Hindlimb muscle (tissue), 1 donor: ENCODE data around the gene STK39. TPM values are rescaled to one million over a fixed set of nuclear protein-coding genes. Genes with fewer than 3 reads are reported as not detected.

Experiments used
- DNase-seq: peaks from one replicate; pipeline ENCODE4 v3.0.0-alpha.2; 2013
- polyA plus RNA-seq: library from polyadenylated mRNA; unstranded; fragments of 120-200 nt; gene quantifications from one replicate; pipeline ENCODE4 v1.2.1, GENCODE V29; 2013; ENCODE audit not compliant: insufficient read length

Gene STK39
- polyA plus RNA-seq, 1 donor, result 15.8 TPM

- no peak for DNase-seq
These were observed 301.6 kb downstream of the STK39 start for GRCh38 chr2:167945660-167946368.

- DNase-seq, result no peak
These were observed 302.4 kb downstream of the STK39 start for GRCh38 chr2:167944825-167945659.

DNA sequence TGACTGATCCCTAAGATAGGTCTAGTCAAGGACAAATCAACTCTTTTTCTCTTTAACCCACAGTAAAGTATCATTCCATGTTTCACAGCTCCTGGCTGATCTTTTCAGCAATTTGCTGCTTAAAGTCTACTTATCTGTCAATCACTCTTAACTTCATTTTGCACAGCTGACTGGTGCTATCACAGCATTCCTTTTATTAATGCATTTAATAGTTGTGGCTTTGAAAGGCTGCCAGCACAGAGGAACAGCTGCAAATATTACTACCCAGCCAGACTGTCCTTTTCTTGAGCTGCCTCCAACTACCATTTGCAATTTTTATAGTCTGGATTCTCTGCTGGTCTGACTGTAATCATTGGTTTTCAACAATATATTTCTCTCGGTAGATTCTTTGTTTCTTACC lies 303.5 kb downstream of the STK39 start:
- DNase-seq, result peak; percentile 23

- no peak for DNase-seq
These were observed 304.0 kb downstream of the STK39 start for GRCh38 chr2:167943368-167943767.

DNA sequence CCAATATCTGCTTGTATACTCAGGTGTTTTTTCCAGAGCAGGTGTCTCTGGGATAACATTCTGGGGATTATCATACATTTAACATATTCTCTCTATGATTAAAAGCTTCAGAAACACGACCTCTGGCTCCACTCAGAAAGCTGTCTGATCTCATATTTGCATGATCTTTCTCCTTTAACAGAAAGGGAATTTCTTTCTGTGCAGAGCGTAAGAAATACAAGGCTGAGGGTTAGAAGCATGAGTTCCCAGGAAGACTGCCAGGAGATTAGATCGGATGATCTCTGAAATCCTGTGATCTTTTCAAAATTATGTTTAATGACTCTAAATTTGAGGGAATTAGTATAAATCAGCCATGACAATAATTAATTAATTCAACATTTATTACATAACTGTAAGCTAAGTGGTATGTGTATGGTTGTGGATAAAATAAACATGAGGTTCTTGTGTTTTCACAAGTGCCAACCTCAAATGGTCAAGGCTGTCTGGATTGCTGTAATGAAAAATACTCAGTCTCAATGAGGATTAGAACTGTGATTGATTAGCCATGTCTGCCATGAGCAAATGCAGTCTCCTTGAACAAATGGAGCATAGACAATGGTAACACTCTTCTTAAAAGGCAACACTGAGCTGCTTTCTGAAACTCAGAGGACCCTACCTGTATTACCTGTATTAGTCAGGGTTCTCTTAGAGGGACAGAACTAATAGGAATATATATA lies 304.9 kb downstream of the STK39 start:
- DNase-seq, result no peak

DNA sequence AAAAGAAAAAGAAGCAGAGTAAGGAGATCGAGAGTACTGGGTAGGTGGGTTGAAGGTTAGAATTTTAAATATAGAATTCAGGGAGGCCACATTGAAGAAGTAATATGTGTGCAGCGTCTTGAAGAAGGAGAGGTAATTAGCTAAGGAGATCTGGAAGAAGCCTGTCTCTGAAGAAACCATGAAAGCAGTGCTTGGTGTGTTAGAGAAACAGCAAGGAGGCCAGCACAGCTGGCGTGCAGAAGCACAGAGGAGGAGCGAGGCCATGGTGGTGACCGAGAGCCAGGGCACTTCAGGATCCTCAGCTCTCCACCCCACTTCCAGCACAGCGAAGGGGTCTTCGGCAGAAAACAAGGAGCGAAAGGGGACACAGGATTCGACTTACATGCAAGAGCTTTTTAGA lies 305.8 kb downstream of the STK39 start:
- DNase-seq, result no peak

DNA sequence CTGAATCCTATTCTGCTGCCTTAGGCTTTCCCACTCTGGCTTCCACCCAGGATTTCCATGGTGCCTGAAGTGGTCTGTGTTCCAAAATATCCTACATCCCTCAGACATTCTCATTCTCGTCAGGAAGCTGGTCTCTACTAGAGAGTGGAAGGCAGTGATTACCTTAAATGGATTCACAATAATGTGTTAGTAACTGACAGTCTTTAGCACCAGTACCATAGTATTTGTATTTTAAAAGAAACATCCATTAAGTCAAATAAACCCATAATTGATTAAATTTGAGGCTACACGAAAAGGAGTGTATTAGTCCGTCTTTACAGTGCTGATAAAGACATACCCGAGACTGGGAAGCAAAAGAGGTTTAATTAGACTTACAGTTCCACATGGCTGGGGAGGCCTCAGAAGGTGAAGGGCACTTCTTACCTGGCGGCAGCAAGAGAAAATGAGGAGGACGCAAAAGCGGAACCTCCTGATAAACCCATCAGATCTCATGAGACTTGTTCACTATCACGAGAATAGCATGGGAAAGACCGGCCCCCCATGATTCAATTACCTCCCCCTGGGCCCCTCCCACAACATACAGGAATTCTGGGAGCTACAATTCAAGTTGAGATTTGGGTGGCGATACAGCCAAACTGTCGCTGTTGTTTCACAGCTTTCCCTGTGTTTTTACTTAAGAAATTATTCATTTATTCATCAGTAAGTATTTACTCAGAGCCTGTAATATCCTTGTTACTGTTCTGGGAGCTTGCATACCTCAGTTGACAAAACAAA lies 306.5 kb downstream of the STK39 start:
- peak; percentile 8 for DNase-seq

- peak; percentile 11 for DNase-seq
These were observed 307.1 kb downstream of the STK39 start for GRCh38 chr2:167940346-167940725.

DNA sequence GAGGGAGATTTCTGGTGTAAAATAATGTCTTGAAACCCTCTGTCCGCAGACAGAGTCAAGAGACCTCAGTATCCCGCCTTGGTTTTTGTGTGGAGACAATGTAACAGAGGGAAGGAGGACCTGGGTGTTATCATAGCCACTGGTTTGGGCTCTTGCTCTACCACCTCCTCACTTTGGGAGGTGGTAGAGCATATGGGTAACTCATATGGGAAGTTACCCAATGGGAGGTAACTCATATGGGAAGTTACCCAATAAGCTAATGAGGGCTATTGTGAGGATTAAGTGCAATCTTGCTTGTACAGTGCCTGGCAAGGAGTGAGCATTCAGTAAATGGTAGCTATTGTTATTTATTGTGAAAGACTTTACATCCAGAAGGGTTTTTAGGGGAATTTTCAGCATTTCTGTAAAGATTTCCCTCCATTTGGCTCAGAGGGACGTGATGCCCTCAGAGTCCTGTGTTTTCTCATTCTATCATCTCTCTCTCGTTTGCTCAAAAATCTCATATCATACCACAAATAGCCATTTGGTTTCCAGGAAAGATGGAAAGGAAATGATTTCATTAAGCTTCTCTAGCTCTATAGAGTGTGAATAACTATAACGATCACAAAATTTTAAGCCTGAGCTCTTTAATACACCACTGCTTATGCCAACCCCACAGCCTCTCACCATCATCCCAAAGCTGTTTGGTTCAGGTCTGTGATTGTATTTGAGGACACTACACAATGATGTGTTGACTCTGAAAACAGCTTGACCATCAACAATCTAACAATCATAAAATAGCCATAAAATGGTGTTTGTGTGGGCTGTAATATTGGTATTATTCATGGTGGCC lies 307.7 kb downstream of the STK39 start:
- no peak for DNase-seq

DNA sequence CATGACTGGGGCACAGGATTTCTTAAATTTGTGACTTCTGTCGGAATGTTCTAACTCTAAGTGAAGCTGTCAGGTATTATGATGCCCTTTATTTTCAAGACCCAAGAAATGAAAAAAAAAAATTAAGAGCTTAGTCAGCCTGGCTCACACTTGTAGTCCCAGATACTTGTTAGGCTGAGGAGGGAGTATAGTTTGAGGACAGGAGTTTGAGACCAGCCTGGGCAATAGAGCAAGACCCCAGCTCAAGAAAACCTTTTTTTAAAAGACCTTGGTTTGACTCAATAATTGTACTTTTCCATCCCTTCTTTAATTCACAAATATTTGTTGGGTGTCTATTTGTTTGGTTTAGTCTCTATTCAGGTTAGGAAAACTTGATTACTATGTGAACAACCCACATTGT lies 310.0 kb downstream of the STK39 start:
- no peak for DNase-seq

- no peak for DNase-seq
These were observed 311.6 kb downstream of the STK39 start for GRCh38 chr2:167935803-167936110.

DNA sequence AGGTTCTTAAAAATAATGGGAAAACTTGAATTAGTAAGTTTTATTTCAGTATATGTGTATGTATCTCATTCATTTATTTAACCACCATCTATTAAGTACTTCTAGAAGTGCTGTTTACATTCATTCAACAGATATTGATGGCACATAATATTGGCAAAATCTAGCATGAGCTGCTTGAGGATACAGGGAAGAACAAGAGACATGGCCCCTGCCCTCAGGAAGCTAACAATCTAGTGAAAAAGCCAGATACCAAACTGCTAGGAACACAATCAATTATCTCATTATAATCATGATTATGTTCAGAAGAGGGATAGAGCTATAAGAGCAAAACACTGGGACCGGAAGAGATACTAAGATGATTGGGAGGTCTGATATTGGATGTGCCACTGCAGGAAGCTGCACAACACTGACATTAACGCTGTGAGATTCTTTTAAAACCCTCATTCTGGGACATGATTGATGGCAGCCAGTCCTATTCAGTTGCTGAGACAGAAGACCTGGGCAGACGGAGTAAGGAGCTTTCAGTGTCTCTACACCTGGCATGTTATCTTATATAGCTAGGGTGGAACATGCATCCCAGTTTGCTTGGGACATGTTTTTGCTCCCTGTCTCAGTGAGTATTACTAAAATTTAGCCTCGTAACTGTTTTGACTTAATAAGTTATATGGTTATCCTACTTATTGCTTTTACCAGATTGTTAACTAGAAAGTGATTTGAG lies 314.1 kb downstream of the STK39 start:
- DNase-seq, result no peak

GRCh38 chr2:167932123-167932693 lies 315.2 kb downstream of the STK39 start:
- no peak for DNase-seq

DNA sequence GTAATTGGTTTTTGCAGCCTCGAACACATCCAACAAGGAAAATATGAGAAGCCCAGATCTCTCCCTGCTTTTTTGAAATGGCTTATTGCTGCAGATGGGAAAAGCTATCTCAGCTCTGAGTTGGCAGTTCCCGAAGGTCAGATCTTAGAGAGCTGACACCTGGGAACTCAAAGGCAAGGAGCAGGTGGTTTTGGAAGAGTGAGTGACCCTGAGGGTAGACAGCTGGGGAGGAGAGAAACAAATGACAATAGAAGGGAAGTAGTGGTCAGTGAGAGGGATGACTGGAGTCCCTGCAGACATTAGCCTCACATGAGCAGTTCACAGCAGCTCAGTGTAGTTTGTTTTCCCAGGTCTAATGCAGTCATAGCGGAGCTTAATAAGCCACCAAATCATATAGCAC lies 317.9 kb downstream of the STK39 start:
- DNase-seq, result no peak

- DNase-seq, result no peak
These were observed 319.0 kb downstream of the STK39 start for GRCh38 chr2:167928434-167928833.

DNA sequence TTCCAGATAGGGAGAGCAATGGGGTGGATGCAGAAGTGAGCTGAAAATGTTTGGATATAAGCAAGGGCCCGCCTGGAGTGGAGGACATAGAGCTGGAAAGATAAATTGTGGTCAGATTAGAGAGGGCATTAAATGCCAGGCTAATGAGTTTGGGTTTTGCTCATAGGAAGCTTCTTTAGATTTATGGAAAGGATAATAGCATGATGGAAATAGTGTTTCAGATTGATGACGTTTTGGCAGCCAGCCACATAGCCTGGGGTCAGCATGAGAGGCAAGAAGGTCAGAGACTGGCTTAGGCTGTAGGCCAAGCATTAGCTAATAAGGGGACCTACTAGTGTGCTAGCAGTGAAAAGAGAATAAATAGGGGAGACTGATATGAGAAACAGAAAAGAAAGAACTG lies 321.6 kb downstream of the STK39 start:
- DNase-seq, result no peak

- no peak for DNase-seq
These were observed 322.8 kb downstream of the STK39 start for GRCh38 chr2:167924556-167924955.

GRCh38 chr2:167916756-167917155 lies 330.6 kb downstream of the STK39 start:
- no peak for DNase-seq

DNA sequence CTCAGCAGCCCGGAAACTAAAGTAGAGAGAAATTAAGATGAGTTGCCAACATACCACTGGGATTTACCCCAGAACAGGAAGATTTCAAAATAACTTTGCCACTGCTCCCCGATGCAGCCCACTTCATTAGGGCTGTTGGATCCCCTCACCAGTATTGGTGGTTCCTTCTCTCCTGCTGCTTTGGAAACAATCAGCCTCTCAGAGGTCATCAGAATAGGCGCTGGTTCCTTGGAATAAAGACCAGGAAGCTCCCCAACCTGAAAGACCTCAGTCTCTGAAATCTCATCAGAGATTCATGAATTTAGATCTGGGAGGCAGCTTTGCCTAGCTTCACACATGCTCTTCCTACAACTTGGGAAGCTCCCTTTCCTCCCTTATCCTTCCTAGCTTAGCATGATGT lies 332.4 kb downstream of the STK39 start:
- no peak for DNase-seq

GRCh38 chr2:167908786-167909185 lies 338.6 kb downstream of the STK39 start:
- DNase-seq, result no peak

DNA sequence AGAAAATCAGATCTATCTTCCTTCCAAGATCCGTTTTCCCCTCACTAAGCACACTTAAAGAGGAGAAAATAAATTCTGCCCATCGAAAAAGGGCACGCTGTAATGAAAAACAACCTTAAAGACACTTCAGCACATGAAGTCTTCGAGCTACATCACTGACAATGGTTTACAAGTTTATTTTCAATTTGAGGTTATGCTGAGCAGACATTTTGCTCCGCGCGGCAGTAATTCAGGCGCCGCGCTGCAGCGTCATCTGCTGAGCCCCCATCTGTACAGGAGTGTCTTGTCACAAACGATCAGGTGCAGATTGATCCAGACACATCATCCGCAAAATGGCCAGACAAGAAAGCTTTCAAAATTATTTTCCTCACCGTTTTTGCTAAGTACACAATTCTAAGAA lies 341.7 kb downstream of the STK39 start:
- DNase-seq, result no peak
